ENCODE results near the gene YPEL2. TPM values are rescaled to one million over a fixed set of nuclear protein-coding genes. Genes with fewer than 3 reads are reported as not detected.

Gene YPEL2
- total RNA-seq, 1 donor from 2014 or later: 20.8 TPM

- Mint-ChIP-seq H3K4me1 (ENCODE audit: low read depth, unreplicated experiment) (peaks cover 18% of the 10 kb centered on the region), H3K27me3 (ENCODE audit: unreplicated experiment) (peaks cover 3% of the 10 kb centered on the region), H3K4me3 (ENCODE audit: unreplicated experiment) (no peak overlapping the region), H3K36me3 (ENCODE audit: unreplicated experiment) (peaks cover 7% of the 10 kb centered on the region), H3K9me3 (ENCODE audit: unreplicated experiment) (peaks cover 7% of the 10 kb centered on the region), H3K27ac (ENCODE audit: unreplicated experiment) (no peak overlapping the region)
- no peak for DNase-seq
- TF ChIP-seq CTCF (IDR thresholded peaks at IDR 0.05; ENCODE audit: partially characterized antibody, unreplicated experiment): no peak
These were observed 96.0 kb downstream of the YPEL2 start for GRCh38 chr17:59427425-59427921.

GRCh38 chr17:59427996-59428395 is 96.5 kb downstream of the YPEL2 start:
- Mint-ChIP-seq H3K27me3 (ENCODE audit: unreplicated experiment) (peaks cover 3% of the 10 kb centered on the region), H3K36me3 (ENCODE audit: unreplicated experiment) (peaks cover 12% of the 10 kb centered on the region), H3K4me3 (ENCODE audit: unreplicated experiment) (no peak overlapping the region), H3K4me1 (ENCODE audit: low read depth, unreplicated experiment) (peaks cover 18% of the 10 kb centered on the region), H3K9me3 (ENCODE audit: unreplicated experiment) (peaks cover 7% of the 10 kb centered on the region), H3K27ac (ENCODE audit: unreplicated experiment) (no peak overlapping the region)
- DNase-seq: no peak
- no peak for TF ChIP-seq CTCF (IDR thresholded peaks at IDR 0.05; ENCODE audit: partially characterized antibody, unreplicated experiment)

DNA sequence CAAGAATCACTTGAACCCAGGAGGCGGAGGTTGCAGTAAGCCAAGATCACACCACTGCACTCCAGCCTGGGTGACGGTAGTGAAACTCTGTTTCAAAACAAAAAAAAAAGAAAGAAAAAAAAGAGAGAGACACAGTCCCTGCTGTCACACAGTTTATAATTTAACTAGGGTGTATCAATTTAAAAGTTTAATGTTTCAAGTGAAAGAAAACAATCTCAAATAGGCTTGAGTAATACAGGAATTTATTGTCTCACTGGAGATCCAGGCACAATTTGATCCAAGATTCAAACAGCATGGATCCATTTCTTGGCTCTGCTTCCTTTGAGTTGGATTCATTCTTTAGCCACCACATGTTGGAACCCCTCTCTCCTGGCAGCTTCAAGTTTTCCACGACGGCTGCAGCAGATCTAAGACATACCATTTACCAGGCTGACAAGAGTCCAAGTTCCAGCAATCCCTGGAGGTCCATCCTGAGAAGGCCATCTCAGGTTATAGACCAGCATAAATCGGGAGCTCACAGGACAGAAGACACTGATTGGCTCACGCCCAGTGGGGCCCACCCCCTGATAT is 97.5 kb downstream of the YPEL2 start:
- Mint-ChIP-seq H3K4me1 (ENCODE audit: low read depth, unreplicated experiment) (peaks cover 18% of the 10 kb centered on the region), H3K27ac (ENCODE audit: unreplicated experiment) (no peak overlapping the region), H3K36me3 (ENCODE audit: unreplicated experiment) (peaks cover 12% of the 10 kb centered on the region), H3K4me3 (ENCODE audit: unreplicated experiment) (no peak overlapping the region), H3K27me3 (ENCODE audit: unreplicated experiment) (peaks cover 3% of the 10 kb centered on the region), H3K9me3 (ENCODE audit: unreplicated experiment) (peaks cover 7% of the 10 kb centered on the region)
- TF ChIP-seq CTCF (IDR thresholded peaks at IDR 0.05; ENCODE audit: partially characterized antibody, unreplicated experiment): no peak
- DNase-seq: no peak

DNA sequence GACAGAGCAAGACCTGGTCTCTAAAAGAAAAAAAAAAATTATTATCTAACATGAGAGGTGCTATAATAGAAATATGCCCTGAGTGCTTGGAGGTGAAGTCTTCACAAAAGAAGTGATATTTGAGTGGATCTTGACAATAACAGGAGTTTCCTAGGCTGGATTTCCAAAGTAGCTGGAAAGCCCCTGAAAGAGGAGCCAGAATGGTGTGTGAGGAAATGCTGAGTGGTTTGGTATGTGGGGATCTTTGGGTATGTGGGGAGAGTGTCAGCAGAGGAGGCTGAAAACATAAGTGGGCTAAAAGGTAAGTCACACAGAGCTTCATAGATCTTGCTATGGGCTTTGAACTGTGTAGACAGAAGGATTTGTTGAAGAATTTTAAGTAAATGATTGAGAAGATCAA is 100.1 kb downstream of the YPEL2 start:
- Mint-ChIP-seq H3K4me1 (ENCODE audit: low read depth, unreplicated experiment) (peaks cover 2% of the 10 kb centered on the region), H3K27ac (ENCODE audit: unreplicated experiment) (no peak overlapping the region), H3K9me3 (ENCODE audit: unreplicated experiment) (peaks cover 8% of the 10 kb centered on the region), H3K4me3 (ENCODE audit: unreplicated experiment) (no peak overlapping the region), H3K27me3 (ENCODE audit: unreplicated experiment) (peaks cover 3% of the 10 kb centered on the region), H3K36me3 (ENCODE audit: unreplicated experiment) (peaks cover 12% of the 10 kb centered on the region)
- no peak for TF ChIP-seq CTCF (IDR thresholded peaks at IDR 0.05; ENCODE audit: partially characterized antibody, unreplicated experiment)
- DNase-seq: no peak

DNA sequence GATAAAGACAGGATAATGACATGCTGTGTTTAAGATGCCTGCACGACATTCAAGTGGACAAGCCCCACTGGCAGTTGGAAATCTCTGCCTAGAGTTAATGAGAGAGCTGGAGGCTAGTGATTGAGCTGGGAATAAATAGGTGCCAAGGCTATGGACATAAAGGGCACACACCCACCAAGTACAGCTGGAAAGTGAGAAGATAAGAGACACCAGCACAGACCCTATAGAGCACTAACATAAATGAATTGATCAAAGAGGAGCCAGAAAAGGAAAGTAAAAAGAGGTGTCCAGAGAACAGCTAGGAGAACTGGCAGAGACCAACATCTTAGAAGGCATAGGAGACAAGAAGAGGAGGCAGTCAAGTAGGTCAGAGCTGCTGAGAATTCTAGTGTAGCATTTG is 101.2 kb downstream of the YPEL2 start:
- DNase-seq: no peak
- peaks cover 8% of the 10 kb centered on the region for H3K9me3 Mint-ChIP-seq (ENCODE audit: unreplicated experiment)
- H3K27ac Mint-ChIP-seq (ENCODE audit: unreplicated experiment): no peak overlapping the region
- TF ChIP-seq CTCF (IDR thresholded peaks at IDR 0.05; ENCODE audit: partially characterized antibody, unreplicated experiment): no peak
- H3K27me3 Mint-ChIP-seq (ENCODE audit: unreplicated experiment): peaks cover 3% of the 10 kb centered on the region
- H3K4me3 Mint-ChIP-seq (ENCODE audit: unreplicated experiment): no peak overlapping the region
- peaks cover 12% of the 10 kb centered on the region for H3K36me3 Mint-ChIP-seq (ENCODE audit: unreplicated experiment)
- H3K4me1 Mint-ChIP-seq (ENCODE audit: low read depth, unreplicated experiment): peaks cover 4% of the 10 kb centered on the region
